Neural cell (in vitro differentiated cells): ENCODE data around the gene TOR4A. TPM values are rescaled to one million over a fixed set of nuclear protein-coding genes. Genes with fewer than 3 reads are reported as not detected.

Source experiments
- H2AFZ ChIP-seq: fragments of 200-600, 300-800 bp; sonication (generic), shearing (Covaris generic); 2 replicates; pipeline ENCODE4 v1.6.0; 2014; ENCODE audit warnings: low read depth, mild to moderate bottlenecking, antibody characterized with exemption, low read length, moderate library complexity
- H3F3A ChIP-seq: fragments of 200-600 bp; shearing (Covaris generic); 2 replicates; pipeline ENCODE4 v1.6.1; 2016; ENCODE audit warnings: mild to moderate bottlenecking, moderate library complexity, mixed read lengths, antibody characterized with exemption, low read length; ENCODE audit not compliant: insufficient read depth, poor library complexity, severe bottlenecking
- H3K27ac ChIP-seq: fragments of 200-600, 300-800 bp; sonication (generic), shearing (Covaris generic); 2 replicates; pipeline ENCODE4 v1.5.1; 2014; ENCODE audit warnings: mild to moderate bottlenecking, low read length, moderate library complexity
- H3K27me3 ChIP-seq: fragments of 300-800, 200-600 bp; sonication (generic), shearing (Covaris generic); 2 replicates; pipeline ENCODE4 v1.6.0; 2014; ENCODE audit warnings: mild to moderate bottlenecking, low read depth, low read length, moderate library complexity; ENCODE audit not compliant: insufficient read depth
- H3K36me3 ChIP-seq: fragments of 300-800, 200-600 bp; sonication (generic), shearing (Covaris generic); 2 replicates; pipeline ENCODE4 v1.5.1; 2014; ENCODE audit warnings: mild to moderate bottlenecking, antibody characterized with exemption, low read length, moderate library complexity; ENCODE audit not compliant: insufficient read depth
- H3K4me2 ChIP-seq: fragments of 300-800, 200-600 bp; sonication (generic), shearing (Covaris generic); 2 replicates; pipeline ENCODE4 v1.6.0; 2014; ENCODE audit warnings: mild to moderate bottlenecking, low read length
- H3K4me3 ChIP-seq: fragments of 300-800, 200-600 bp; sonication (generic), shearing (Covaris generic); 2 replicates; pipeline ENCODE4 v1.5.1; 2014; ENCODE audit warnings: mild to moderate bottlenecking, low read length, moderate library complexity
- H3K79me2 ChIP-seq: fragments of 200-600 bp; shearing (Covaris generic); replicated peaks from 2 replicates; pipeline ENCODE4 v1.6.0; 2014; ENCODE audit warnings: mild to moderate bottlenecking, low read length, moderate library complexity; ENCODE audit not compliant: insufficient read depth
- H3K9ac ChIP-seq: fragments of 300-800, 200-600 bp; sonication (generic), shearing (Covaris generic); 2 replicates; pipeline ENCODE4 v1.6.1; 2016; ENCODE audit warnings: mild to moderate bottlenecking, low read length, mixed read lengths
- H3K9me2 ChIP-seq: fragments of 200-600 bp; shearing (Covaris generic); 2 replicates; pipeline ENCODE4 v1.6.1; 2016; ENCODE audit warnings: mild to moderate bottlenecking, low read length, mixed read lengths; ENCODE audit not compliant: insufficient read depth
- H3K9me3 ChIP-seq: fragments of 200-600, 300-800 bp; sonication (generic), shearing (Covaris generic); 2 replicates; pipeline ENCODE4 v1.6.1; 2016; ENCODE audit warnings: mild to moderate bottlenecking, mixed run types, low read length, moderate library complexity, mixed read lengths
- H4K20me1 ChIP-seq: fragments of 200-600 bp; shearing (Covaris generic); 2 replicates; pipeline ENCODE4 v1.6.1; 2016; ENCODE audit warnings: mild to moderate bottlenecking, mixed run types; ENCODE audit not compliant: insufficient read depth
- CTCF ChIP-seq: fragments of 450-650 bp; IDR thresholded peaks from 2 replicates; pipeline ENCODE4 v1.5.1; 2014; ENCODE audit warnings: antibody characterized with exemption, mild to moderate bottlenecking, moderate library complexity; ENCODE audit not compliant: poor library complexity, severe bottlenecking
- EP300 ChIP-seq: fragments of 450-650 bp; conservative IDR thresholded peaks from 2 replicates; pipeline ENCODE4 v1.6.1; 2014; ENCODE audit warnings: antibody characterized with exemption, mild to moderate bottlenecking, moderate library complexity; ENCODE audit not compliant: poor library complexity, severe bottlenecking
- EZH2 ChIP-seq: fragments of 200-600, 300-800 bp; shearing (Covaris generic), sonication (generic); IDR thresholded peaks from 2 replicates; pipeline ENCODE4 v1.6.1; 2014; ENCODE audit warnings: antibody characterized with exemption, low read length, borderline replicate concordance, mild to moderate bottlenecking; ENCODE audit not compliant: insufficient read depth, poor library complexity, severe bottlenecking
- MXI1 ChIP-seq: fragments of 450-650 bp; conservative IDR thresholded peaks from 2 replicates; pipeline ENCODE4 v1.6.1; 2014; ENCODE audit warnings: antibody characterized with exemption, mild to moderate bottlenecking; ENCODE audit not compliant: poor library complexity, severe bottlenecking
- POLR2AphosphoS5 ChIP-seq: IDR thresholded peaks from 2 replicates; pipeline ENCODE4 v1.6.1; 2012
- RAD21 ChIP-seq: fragments of 450-650 bp; conservative IDR thresholded peaks from 2 replicates; pipeline ENCODE4 v1.6.1; 2014; ENCODE audit warnings: antibody characterized with exemption, mild to moderate bottlenecking, moderate library complexity
- REST ChIP-seq: IDR thresholded peaks from 2 replicates; pipeline ENCODE4 v1.6.1; 2012; ENCODE audit warnings: borderline replicate concordance
- SMC3 ChIP-seq: fragments of 450-650 bp; conservative IDR thresholded peaks from 2 replicates; pipeline ENCODE4 v1.6.1; 2014; ENCODE audit warnings: antibody characterized with exemption, mild to moderate bottlenecking, moderate library complexity; ENCODE audit not compliant: poor library complexity
- TAF1 ChIP-seq: IDR thresholded peaks from 2 replicates; pipeline ENCODE4 v1.6.1; 2012; ENCODE audit warnings: low read depth
- polyA plus RNA-seq: library from polyadenylated mRNA; depleted of rRNA; stranded (reverse); fragments of >200 nt; gene quantifications from 2 replicates; pipeline ENCODE4 v1.2.3, GENCODE V29; 2014

The TOR4A gene
- polyA plus RNA-seq, 1 donor from 2014 or later, result 0.50 TPM

- TF ChIP-seq MXI1 (no peak), CTCF (no peak), POLR2AphosphoS5 (no peak), TAF1 (no peak), EP300 (no peak), REST (no peak), SMC3 (no peak), EZH2 (no peak), RAD21 (no peak)
- no peak overlapping the region for H3K27ac ChIP-seq
- no peaks in the 10 kb centered on the region for H3K36me3 ChIP-seq
- no peak overlapping the region for H3K9ac ChIP-seq
- no peaks in the 10 kb centered on the region for H3K27me3 ChIP-seq
- H3K4me2 ChIP-seq, result no peak overlapping the region
- H3K4me3 ChIP-seq, result no peak overlapping the region
- no peaks in the 10 kb centered on the region for H3F3A ChIP-seq
- H3K9me2 ChIP-seq, result no peaks in the 10 kb centered on the region
- H3K9me3 ChIP-seq, result no peaks in the 10 kb centered on the region
- H3K79me2 ChIP-seq, result no peaks in the 10 kb centered on the region
- H2AFZ ChIP-seq, result no peak overlapping the region
- H4K20me1 ChIP-seq, result no peaks in the 10 kb centered on the region
These were observed 43.2 kb downstream of the TOR4A start for GRCh38 chr9:137320555-137321384.

GRCh38 chr9:137321726-137322361, 44.3 kb downstream of the TOR4A start:
- no peaks in the 10 kb centered on the region for H3K9me2 ChIP-seq
- no peaks in the 10 kb centered on the region for H3K36me3 ChIP-seq
- no peak overlapping the region for H3K27ac ChIP-seq
- H3K9me3 ChIP-seq, result no peaks in the 10 kb centered on the region
- TF ChIP-seq TAF1 (no peak), EP300 (no peak), SMC3 (no peak), MXI1 (no peak), RAD21 (no peak), POLR2AphosphoS5 (no peak), CTCF (no peak), REST (no peak), EZH2 (no peak)
- no peak overlapping the region for H3K4me2 ChIP-seq
- H3F3A ChIP-seq, result no peaks in the 10 kb centered on the region
- H3K9ac ChIP-seq, result no peak overlapping the region
- no peak overlapping the region for H2AFZ ChIP-seq
- no peaks in the 10 kb centered on the region for H3K79me2 ChIP-seq
- no peaks in the 10 kb centered on the region for H4K20me1 ChIP-seq
- H3K4me3 ChIP-seq, result no peak overlapping the region
- H3K27me3 ChIP-seq, result no peaks in the 10 kb centered on the region
